ENCODE measurements around the gene PLBD2.

The PLBD2 gene

DNA sequence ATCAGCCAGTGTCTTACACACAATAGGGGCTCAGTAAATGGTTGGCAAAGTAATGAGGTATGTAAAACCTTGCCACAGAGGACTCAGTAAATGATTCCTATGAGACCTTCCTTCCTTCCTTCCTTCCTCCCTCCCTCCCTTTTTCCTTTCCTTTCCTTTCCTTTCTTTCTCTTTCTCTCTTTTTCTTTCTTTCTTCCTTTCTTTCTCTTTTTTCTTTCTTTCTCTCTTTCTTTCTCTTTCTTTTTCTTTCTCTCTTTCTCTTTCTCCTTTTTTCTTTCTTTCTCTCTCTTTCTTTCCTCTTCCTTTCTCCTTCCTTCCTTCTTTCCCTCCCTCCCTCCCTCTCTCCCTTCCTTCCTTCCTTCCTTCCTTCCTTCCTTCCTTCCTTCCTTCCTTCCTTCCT, 37.8 kb downstream of the PLBD2 start:
- DNase-seq (ENCODE audit: low spot score) = no peak

DNA sequence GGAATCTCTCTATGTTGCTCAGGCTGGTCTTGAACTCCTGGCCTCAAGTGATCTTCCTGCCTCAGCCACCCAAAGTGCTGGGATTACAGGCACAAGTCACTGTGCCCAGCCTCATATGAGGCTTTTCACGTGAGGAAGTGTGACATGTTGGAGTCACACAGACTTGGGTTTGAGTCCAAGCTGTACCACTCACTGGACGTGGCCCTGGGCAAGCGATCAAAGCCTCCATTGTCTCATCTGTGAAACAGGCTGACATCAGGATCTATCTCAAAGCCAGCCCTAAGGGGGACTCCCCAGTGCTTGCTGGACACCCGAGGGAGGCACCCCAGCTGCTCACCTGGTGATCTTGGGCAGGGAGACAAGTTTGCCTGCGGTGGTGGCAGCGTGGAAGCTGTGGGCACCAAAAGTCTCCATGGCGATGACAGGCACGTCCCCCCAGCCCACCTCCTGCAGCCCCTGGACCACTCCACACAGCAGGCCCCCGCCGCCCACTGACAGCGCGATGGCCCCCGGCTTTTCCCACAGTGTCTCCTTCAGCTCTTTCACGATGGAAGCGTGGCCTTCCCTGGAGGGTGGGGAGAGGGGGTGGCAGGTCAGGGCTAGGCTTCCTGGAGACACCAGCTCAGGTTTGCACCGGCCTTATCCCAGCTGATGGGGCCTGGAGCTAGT, 38.6 kb downstream of the PLBD2 start:
- no peak for DNase-seq (ENCODE audit: low spot score)

DNA sequence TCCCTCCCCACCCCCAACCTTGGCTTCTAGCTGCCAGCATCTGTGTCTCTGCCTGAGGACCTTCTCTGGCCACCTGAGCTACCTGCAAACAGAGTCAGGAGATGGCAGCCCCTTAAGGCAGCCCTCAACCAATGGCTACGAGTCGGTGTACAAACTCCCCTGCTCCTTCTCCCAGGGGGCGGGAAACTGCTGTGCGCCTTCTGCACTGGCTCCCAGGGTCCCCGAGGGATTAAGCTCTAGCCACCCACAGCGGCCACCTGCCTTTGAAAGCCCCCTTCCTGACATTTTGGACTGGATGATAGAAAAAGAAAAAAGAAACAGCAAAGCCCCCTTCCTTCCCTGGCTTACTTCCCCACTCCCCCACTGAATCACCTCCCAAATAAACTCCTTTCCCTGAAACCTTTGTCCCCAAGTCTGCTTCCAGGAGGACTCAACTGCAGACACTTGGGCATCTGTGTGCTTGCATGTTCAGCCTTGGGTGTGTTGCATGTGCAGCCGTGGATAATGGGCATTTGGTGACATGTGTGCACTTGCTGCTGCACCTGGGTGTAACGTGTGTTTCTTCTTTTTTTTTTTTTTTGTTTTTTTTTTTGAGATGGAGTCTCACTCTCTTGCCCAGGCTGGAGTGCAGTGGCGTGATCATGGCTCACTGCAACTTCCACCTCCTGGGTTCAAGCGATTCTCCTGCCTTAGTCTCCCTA, 39.3 kb downstream of the PLBD2 start:
- DNase-seq (ENCODE audit: low spot score) = no peak

DNA sequence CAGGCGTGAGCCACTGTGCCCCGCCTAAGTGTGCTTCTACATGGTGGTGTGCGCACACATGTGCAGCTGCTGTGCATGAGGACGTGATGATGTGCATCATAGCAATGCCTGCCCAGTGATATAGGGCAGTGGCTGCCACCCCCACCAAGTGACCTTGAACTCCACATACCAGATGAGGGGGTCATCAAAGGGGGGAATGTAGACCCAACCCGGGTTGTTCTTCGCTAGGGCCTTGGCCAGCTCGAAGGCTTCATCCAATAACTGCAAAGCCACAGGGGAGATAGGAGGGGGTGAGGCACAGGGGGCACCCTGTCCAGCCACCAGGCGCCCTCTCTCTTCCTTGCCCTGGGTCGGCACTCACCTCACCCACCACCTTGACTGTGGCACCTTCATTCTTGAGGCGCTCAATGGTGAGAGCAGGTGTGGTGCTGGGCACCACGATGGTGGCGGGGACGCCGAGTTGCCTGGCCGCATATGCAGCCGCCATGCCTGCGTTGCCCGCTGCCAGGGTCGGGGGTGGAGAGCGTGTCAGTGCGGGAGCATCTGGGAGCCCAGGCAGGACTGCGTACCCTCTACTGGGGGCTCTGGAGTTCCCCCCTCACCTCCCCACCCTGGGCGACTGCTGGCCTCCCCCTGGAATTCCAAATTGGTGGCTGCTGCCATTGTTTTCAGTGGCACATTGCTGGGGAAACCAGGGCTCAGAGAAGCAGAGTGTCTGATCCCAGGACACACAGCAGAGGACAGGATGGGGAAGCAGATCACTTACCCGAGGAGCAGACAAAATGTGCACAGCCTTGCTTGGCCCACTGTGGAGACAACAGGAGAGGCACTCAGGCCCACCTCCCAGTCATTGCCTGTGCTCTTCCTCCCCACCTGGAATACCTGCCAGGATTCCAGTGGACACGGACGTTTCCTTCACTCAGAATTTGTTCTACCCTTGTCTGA, 40.2 kb downstream of the PLBD2 start:
- DNase-seq (ENCODE audit: low spot score) = no peak

DNA sequence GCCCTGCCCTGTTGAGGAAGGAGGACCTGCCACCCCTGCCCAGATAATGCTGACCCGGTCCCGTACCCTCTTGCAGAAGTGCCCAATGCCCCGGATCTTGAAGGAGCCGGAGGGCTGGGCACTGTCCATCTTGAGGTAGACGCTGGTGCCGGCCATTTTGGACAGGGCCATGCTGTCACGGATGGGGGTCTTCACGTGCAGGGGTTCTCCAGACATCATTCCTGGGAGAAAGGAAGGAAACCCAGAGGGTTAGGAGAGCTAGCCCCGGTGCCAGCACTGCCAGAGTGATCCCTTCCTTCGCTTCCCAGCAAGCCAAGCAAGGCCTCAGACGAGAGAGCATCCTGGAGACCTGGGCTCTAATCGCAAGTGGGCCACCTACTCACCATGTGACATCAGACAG, 41.1 kb downstream of the PLBD2 start:
- DNase-seq (ENCODE audit: low spot score) = no peak

DNA sequence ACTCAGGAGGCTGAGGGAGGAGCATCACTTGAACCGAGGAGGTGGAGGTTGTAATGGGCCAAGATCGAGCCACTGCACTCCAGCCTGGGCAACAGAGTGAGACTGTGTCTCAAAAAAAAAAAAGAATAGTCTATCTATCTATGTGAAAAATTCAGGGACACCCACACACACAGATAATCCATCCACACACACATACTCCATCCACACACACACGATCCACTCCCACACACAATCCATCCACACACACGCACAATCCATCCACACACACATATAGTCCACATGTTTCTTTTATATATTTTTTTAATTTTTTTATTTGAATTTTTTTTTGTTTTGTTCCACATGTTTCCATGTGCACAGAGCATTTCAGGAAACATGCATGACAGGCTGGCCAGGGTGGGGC, 42.0 kb downstream of the PLBD2 start:
- no peak for DNase-seq (ENCODE audit: low spot score)

DNA sequence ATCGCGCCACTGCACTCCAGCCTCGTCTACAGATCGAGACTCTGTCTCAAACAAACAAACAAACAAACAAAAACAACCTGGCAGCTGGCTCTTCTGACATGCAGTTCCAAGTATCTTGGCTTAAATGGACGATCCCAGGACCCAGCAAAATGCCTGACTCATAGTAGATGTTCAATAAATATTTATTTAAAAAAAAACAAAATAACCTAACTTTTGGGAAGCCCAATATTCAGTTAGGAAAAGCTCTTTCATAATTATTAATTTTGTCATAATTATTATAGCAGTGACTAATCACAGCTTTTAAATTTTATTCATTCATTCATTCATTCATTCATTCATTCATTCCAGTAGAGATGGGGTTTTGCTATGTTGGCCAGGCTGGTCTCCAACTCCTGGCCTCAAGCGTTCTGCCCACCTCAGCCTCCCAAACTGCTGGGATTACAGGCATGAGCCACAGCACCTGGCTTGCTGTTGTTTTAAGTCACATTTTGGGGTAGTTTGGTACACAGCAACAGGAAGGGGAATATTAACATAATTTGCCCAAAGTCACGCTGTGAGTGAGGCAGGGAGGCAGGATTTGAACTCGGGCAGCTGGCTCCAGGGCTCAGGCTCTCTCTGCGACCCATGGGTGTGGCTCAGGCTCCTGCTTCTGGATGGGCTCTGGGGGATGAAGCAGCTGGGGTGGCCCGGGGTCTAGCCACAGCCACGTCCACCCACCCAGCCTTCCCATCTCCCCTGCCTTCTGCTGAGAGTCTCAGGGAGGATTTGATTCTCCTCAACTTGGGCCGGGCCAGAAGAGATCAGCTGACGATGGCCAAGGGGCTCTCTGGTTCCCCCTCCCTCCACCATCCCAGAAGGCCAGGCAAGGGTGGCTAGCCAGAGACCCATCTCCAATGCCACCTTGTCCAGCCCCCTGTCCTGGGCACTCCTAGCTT, 42.9 kb downstream of the PLBD2 start:
- DNase-seq (ENCODE audit: low spot score) = no peak

DNA sequence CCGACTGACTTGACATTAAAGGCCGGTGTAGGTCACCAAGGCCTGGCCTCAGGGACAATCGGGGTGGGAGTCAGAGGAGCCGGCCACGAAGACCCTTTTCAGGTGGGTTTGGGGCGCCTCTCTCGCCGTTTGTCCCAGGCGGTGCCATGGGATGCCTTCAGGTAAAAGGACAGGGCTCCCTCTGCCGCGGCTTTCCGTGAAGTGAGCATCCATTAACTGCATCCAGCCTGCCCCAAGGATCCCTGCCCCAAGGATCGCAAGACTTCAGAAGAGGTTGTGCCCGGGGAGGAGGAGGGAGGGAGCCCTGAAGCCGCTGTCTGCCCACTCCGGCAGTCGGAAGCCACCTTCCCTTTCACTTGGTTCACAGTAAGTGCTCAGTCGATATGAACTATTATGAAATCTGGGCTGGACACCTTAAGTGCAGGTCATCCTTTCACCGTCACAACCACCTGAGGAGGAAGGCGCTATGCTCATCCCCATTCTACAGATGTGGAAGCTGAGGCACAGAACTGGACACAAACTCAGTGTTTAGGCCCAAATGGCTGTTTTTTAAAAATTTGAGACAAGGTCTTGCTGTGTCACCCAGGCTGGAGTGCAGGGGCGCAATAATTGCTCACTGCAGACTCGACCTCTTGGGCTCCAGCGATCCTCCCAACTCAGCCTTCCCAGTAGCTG, 44.3 kb downstream of the PLBD2 start:
- DNase-seq (ENCODE audit: low spot score) = no peak

DNA sequence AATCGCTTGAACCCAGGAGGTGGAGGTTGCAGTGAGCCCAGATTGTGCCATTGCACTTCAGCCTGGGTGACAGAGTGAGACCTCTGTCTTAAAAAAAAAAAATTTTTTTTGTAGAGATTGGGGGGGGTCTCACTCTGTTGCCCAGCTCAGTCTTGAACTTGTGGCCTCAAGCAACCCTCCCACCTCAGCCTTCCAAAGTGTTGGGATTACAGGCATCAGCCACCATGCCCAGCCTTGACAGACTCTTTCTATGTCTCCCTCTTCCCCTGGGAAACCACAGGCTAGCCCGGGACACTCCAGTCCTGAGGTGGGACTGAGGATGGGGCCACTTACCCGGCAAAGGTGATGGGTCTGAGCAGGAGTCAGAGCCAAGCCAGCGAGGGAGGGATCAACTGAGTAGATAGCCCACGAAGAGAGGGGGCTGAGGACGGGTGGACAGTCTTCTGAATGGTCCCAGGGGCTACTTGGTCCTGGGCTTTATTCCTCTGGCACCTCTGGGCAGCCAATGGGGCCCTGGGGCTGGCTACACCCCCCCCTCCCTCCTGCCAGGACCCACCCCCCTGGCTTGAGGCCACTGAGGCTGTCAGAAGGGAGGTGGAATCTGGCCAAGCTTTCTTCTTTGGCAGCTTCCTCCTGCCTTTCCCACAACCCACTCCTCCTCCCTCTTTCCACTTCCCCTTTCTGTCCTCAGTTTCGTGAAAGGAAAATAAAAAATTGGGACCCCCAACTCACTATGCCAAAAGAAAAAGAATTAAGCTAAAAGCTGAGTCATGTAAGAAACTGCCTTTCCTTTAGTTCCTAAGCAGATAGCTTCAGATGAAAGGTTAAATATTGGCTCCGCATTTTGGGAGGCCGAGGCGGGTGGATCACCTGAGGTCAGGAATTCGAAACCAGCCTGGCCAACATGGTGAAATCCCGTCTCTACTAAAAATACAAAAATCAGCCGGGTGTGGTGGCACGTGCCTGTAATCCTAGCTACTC, 45.3 kb downstream of the PLBD2 start, which contains the start of gene SDS:
Gene SDS, minus strand, starts transcription at position 453 of the 981 bp plus-strand sequence. CDS start 4,179 bp downstream, outside the sequence.
- no peak for DNase-seq (ENCODE audit: low spot score)

DNA sequence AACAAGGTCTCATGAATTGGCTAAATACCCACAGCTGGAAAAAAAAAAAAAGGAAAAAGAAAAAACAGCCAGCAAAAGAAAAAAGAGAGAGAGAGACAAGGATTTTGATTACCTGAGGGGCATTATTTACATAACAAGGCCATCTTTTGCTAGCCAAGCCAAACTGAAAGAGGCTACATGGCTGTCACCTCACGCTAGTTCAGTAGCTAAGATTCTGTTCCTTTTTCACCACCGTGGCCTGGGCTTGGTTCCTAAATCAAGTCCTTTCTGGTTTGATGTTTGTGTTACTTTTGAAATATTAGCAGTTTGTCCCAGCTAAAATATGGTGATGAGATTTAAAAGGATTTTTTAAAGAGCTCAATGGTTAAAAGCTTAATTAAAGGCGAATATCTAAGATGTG, 47.3 kb downstream of the PLBD2 start:
- no peak for DNase-seq (ENCODE audit: low spot score)

DNA sequence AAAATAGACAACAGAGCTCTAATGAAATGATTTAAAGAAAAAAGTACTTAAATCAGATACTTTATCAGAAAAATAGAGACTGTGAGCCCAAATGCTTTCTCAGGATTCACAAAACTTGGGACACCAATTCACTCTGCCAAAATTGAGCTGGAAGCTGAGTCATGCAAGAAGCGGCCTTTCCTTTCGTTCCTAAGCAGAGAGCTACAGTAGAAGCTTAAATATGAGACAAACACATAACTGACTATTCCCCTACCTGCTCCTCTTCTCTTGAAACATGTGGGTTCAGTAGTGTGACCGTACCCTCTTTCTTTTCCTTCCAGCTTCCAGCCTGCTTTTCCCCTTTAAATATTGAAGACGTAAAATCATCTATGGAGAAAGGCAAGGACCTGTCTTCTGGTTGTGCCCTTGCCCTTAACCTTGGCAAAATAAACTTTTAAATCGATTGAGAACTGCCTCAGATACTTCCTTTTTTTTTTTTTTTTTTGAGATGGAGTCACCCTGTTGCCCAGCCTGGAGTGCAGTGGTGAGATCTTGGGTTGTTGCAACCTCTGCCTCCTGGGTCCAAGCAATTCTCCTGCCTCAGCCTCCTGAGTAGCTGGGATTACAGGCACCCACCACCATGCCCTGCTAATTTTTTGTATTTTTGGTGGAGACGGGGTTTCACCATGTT, 49.7 kb downstream of the PLBD2 start:
- no peak for DNase-seq (ENCODE audit: low spot score)

DNA sequence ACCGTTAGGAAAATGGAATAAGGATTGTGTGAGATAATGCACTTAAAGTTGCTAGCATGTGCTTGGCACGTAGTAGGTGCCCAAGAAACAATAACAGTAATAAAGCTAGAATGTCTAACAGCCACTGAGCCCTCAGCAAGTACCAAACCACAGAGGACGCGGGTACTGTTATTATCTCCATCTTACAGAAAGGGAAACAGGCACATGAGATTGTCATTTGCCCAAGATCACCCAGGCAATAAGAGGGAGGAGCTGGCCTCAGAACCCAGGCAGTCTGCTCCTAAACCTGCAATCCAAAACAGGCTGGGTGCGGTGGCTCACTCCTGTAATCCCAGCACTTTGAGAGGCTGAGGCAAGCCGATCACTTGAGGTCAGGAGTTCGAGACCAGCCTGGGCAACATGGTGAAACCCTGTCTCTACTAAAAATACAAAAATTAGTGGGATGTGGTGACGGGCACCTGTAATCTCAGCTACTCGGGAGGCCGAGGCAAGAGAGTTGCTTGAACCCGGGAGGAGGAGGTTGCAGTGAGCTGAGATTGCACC, 50.4 kb downstream of the PLBD2 start:
- no peak for DNase-seq (ENCODE audit: low spot score)

DNA sequence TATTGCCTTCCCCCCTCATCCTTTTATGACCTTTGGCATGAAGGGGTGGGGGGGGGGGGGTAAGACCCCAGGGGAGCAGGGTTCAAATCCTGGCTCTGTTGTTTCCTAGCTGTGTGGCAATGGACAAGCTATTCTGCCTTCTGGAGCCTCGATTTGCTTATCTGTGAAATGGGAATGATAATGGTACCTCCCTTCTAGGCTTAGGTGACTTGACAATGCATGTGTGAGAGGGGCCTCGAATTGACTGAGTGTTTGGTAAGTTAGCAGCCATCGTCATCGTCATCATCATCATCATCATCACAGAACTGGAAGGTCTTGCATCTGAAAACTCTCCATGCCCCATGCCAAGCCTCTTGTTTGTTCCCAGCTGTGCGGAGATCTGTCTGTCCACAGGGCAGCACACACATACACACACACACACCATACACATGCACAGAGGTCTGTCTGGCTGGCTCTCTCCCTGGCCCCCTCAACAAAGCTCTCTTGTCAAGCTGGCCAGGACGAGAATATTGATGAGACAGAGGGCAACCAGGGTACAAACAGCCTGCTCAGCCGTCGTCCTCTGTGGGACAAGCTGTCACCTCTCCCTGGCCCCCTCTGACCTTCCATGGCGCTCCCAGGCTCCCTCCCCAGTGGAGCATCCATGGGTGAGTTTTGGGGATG, 51.2 kb downstream of the PLBD2 start:
- DNase-seq (ENCODE audit: low spot score) = no peak

DNA sequence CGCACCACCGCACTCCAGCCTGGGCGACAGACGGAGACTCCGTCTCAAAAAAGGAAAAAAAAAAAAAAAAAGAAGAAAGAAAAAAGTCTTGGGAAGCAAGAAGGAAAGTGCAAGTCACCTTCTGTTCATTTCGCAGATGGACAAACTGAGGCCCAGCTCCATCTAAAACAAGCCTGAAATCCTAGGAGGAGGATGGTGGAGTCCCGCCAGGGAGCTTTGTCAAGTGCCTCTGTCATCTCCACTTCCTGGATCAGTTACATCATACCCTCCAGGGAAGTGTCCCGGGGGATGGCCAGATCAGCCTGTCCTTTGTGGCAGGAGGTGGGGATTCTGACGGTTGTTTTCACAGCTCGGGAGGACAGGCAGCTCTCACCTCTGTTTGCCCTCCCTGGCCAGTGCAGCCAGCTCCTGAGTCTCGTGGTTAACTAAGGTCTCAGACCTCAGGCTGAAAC, 55.1 kb downstream of the PLBD2 start:
- peak; percentile 41 for DNase-seq (ENCODE audit: low spot score)

DNA sequence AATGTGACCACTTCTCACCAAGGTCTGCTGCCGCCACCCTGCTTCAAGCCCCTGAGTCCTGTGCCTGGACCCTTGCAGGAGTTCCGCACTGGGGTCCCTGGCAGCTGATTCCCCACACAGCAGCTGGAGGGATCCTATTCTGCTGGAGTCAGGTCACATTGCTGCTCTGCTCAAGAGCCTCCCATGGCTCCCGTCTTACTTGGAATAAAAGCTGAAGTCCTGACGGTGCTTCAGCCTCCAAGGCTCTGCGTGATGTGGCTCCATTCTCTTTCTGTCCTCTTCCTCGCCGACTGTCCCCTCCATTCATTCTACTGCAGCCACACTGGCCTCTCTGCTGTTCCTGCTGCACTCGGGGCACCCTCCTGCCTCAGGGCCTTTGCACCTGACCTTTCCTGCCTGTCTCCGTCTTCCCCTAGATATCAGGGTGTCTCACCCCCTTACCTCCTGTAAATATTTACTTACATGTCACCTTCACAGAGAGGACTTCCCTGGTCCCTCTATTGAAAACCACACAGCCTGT, 56.2 kb downstream of the PLBD2 start:
- no peak for DNase-seq (ENCODE audit: low spot score)

DNA sequence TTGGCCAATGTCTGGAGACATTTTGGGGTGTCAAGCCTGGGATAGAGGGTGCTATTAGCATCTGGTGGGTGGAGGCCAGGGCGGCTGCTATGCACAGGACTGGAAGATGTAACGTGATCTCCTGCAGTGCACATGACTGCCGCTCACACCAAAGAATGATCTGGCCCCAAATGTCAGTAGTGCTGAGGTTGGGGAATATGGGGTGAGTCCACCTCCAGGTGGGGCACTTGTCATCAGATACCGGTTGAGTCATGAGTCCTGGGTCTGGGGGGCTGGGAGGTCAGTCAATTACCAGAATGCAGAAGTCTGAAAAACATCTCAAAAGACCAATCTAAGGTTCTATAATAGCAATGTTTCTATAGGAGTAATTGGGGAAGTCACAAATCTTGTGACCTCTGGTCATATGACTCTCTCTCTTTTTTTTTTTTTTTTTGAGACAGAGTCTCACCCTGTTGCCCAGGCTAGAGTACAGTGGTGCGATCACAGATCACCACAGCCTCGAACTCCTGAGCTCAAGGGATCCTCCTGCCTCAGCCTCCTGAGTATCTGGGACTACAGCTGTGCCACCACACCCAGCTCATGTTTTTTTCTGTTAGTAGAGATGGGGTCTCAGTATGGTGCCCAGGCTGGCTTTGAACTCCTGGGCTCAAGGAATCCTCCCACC, 57.8 kb downstream of the PLBD2 start:
- DNase-seq (ENCODE audit: low spot score) = no peak

DNA sequence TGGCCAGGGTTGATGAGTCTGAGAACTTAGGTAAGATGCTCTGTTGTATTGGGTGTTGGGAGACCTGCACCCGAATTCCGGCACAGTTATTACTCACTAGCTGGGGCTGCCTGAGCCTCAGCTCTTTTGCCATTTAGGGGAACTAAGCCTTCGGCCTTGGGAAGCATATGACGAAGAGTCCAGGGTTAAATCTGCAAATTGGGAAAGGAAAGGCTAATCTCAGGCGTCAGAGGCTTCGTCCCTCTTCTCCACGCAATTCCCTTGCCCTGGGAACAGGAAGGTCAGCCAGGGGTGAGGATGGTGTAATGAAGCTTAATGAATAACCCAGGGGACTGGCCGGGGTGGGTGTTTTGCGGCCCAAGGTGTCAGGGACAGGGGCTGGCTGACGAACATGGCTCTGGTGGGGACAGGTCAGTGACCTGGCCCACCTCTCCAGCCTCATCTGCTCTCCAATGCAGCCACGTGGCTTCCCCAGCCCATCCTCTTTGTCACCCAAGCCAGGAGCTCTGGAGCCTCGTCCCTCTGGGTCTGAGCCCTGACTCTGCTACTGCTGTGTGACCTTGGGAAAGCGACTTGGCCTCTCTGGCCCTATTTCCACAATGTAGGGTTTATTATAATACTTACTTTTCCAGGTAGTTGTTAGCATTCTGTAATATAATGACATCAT, 60.0 kb downstream of the PLBD2 start:
- DNase-seq (ENCODE audit: low spot score) = no peak
